Endometrial microvascular endothelial cells (primary cell): Measurements from ENCODE around the gene DSEL. TPM values are rescaled to one million over a fixed set of nuclear protein-coding genes. Genes with fewer than 3 reads are reported as not detected.

Source experiments
- in situ Hi-C: cut with HindIII; loops from 2 replicates; pipeline ENCODE4 v1.10.0; 2017; ENCODE audit warnings: low sequenced_read_pairs, low pct_unique_long_range_greater_than_20kb; ENCODE audit errors: inconsistent ontology term
- total RNA-seq: library from RNA; depleted of rRNA; stranded (reverse); fragments of >200 nt; gene quantifications from one replicate; pipeline ENCODE4 v1.2.3, GENCODE V29; 2015; ENCODE audit errors: inconsistent ontology term

The DSEL gene
- 7.8 TPM for total RNA-seq

DNA sequence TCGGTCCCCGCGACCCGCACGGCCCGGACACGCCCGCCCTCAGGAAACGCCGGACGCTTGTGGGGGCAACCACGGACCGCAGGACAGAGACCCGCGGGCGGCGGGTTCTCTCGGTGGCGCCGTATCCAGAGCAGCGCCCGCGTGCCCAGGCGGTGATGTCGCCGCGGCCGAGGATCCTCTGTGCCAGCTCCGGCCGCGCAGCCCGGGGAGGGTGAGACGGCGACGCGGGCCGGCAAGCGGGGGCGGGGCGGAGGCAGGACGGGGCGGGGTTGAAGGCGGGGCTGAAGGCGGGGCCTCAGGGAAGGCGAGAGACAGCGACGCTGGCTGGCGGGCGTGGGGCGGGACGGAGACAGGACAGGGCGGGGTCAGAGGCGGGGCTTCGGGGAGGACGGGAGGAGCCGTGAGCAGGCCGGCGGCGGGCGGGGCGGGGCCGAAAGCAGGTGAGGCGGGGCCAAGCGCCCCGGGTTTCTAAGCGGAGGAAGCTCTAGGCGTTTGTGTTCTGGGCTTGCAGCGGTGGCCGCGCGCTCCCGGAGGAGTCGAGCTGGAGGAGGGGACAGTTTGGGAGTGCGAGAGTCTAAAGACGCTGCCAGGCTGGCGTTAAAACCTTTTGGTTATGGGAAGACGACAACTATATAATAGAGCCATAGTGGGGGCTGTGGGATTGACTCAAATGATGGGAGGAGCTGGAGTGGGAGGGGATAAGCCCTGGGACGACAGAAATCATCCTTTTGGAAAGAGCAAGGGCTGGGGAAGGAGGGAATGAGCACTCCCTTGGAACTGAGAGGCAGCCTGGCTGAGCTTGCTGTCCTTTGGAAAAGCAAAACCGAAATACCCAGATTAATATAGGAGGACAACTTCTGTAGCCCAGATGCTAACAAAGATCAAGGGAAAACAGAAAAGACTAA is at the start of gene DSEL:
Gene DSEL, minus strand, starts transcription at position 182 of the 905 bp plus-strand sequence. CDS start 2,112 bp downstream, outside the sequence.
- in situ Hi-C loops = no loop called here

DNA sequence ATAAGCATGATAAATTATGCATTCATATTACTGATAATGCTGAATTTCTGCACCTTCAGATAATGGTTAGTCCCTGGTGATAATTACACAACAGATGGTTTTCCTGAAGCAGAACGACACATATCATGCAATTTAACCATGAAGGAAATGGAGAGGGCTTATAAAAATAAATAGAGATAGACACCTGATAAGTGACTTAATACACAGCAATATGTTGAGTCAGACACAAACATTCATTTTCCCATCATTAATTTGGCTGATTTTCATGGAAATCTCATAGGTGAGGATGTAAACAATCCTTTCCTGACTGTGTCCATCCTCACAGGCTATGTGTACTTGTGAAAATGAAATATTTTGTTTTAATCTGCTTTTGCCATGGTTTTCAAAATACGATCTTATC is 36.9 kb upstream of the DSEL start:
- in situ Hi-C loops = no loop called here

DNA sequence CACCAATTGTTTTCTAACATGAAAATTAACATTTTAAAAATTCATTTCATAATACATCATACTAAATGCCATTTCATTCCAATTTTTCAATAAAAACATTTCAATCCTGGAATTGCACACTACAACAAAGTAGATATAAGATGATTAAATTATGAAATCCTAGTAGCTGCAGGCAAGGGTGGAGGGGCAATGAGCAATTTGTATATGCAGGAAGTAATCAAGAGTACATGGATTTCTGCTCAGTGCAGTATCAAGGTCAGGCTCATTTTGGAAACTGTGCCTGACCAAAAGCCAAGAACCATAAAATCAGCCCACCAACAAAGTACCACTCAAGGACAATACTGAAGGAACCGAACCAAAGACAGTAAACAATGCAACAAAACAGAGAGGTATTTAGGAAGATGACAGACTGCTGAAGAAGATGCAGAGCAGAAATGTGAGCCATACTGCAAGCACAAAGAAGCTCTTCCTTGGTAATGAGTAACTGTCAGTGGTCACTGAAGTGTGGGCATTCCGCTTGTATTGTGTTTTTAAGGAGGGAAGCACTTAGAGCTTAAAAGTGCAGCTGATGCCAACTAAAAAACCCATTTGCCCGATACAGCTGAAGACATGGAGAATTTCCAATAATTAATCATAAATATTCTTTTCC is 34.5 kb upstream of the DSEL start:
- in situ Hi-C loops = no loop called here

GRCh38 chr18:67549946-67550345 is 33.4 kb upstream of the DSEL start:
- in situ Hi-C loops = no loop called here

DNA sequence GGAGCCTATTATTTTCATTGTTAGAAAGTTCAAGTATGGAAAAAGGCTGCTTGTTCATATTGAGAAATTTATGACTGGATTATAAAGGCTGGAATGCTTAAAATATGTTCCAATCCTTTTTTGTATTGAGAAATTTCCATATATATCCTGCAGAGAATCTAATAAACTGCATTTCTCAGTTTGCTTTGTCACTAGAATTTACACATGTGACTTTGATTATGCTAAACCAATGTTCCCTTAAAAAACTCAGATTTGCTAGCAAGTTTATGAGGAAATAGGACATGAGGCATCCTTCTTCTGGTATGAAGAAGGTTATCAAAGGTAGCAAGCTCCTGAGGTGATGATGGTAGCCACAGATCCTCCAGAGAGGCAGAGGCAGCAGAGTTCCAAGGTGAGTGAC is 29.2 kb upstream of the DSEL start:
- in situ Hi-C loops = no loop called here

- in situ Hi-C loops = no loop called here
Observed at GRCh38 chr18:67540559-67540958, 24.0 kb upstream of the DSEL start.

GRCh38 chr18:67531929-67532328 is 15.4 kb upstream of the DSEL start:
- in situ Hi-C loops = no loop called here

DNA sequence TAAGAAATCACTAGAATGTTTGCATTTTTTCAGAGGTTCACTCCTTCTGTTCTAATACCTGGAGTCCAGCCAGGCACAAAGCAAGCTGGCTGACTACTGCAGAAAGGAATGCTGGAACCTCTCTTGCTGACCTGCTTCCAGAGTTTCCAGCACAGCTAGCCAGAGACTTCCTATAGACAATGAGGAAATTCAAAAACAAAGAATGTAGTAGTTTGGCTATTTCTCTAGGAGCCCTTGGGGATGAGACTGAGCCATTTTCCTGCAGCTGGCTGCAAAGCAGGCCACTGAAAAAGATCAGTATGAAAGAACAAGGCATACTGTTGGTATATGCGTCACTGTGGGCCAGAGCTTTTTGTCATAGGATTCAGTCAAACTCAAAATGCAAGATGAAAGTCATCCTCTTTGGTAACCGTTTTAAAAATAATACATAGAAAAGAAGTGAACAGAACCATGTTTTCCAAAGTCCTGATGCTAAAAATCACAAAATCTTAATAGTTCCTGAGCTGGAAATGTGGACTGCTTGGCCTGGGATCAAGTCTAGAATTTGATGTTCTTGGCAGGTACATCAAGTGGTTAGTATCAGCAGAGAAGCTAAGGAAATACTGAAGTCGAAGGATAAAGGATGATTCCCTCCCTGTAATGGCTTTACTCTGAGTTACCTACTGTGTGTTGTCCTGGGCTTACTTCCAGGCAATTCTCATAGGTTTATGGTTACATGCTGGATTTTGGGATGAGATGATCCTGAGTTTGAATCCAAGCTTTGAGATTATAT is 9.0 kb upstream of the DSEL start:
- in situ Hi-C loops = no loop called here

DNA sequence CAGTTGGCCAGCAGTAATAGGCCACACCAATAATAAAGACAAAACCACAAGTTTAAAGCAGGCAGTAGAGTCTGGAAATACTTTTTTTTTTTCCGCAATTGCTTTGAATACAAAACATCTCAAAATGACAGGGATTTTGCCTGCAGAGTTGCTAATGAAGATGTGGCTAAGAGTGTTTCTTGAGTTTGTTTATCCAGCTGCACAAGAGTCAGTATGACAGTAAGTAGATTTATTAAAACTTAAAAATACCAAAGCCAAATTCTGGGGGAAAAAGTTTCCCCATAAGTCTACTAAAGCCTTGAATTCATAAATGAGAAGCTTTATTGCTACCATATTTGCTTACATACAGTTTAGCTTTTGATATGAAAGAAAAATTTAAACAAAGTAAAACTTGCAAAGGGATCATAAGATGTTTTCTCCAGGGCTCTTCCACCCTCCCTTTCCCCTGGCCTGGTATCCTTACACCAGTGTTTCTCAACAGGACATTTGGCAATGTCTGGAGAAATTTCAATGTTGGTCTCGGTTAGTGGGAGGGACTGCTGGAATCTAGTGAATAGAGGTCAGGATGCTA is 3.9 kb upstream of the DSEL start:
- in situ Hi-C loops = no loop called here

DNA sequence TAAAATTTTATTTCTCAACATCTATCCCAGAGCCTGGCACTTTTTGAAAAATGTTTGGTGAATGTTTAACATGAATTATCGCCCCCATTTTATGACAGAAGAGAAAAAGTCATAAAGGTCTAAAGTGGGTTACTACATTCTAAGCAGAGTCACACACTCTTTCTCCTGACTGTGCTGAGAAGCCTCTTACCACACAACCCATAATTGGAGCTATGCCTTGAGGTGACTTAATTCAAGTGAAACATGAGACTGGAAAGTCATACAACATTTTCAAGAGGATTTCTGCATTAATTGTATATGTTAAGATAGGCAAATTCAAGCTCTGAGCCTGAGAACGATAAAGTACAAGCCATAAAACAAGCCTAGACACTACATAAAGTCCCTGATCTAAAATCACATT is 3.1 kb upstream of the DSEL start:
- in situ Hi-C loops = no loop called here

DNA sequence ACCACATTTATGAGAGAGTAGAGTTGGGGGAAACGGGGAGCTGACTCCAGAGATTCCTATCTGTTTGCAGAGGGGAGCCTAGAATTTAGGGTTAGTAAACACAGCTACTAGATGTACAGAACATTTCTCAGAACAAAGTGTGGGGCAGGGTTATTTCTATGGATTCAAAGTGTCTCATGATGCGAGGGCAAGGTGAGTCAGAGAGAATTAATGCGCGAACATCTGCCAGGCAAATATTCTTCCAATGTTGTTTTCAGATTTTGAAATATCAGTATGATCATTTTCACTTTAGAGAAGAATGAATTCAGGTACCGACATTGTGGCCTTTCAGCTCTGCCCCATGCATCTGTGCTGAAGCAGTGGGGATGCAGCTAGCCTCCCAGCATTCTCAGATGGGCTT is 2.0 kb upstream of the DSEL start:
- in situ Hi-C loops = no loop called here

DNA sequence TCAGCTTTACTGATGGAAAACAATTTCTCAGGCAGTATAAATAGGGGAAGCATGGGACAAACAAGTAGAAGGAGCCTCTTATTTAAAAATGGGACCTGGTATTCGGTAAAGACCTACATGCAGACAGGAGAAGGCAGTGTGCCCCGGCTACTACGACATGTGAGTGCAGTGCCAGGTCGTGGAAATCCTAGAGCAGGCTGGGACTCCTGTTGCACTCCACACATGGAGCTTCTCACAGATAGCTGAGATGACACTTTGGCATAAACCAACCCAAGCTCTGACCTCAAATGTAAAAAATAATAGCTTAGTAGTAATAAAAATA is 885 bp upstream of the DSEL start:
- in situ Hi-C loops = no loop called here

GRCh38 chr18:67515942-67516538 is 480 bp downstream of the DSEL start:
- in situ Hi-C loops = no loop called here

GRCh38 chr18:67514901-67515540 is 1.5 kb downstream of the DSEL start:
- in situ Hi-C loops = no loop called here

- in situ Hi-C loops = no loop called here
Observed at GRCh38 chr18:67514465-67514864, 2.1 kb downstream of the DSEL start.

DNA sequence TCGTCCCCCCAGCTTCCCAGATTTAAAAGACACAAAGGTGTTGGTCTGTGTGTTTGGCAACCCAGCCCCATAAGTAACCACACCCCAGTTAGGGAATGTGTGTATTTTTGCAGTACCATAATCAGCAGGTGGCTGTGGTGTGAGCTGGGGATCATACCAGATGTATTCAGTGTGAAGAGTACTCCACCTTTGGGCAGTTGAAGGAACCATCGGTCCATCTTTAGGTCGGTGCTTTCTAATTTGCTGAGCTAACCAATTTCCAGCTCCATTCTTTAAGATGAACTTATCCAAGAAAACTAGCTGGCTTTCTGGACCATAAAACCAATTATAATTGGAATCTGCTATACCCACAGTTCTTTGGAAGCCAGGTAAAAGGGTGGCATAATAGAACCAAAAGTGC is 3.2 kb downstream of the DSEL start:
- in situ Hi-C loops = no loop called here

- in situ Hi-C loops = no loop called here
Observed at GRCh38 chr18:67511840-67512239, 4.7 kb downstream of the DSEL start.

DNA sequence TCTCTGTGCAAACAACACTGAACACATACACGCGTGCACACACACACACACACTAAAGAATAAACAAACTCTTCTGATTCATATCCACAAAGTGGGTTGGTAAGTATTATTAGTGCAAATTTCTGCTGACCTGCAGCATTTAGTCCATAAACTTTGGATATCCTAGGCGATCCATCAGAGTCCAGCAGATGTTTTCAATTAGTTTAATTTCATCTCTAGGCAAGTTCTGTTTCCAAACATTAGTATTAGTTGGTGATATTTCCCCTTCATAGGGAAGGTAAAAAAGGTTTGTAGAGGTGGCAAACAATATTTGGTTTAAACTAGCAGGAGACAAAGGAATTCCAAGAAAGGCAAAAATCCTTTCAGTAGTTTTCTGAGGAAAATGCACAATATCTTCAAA is 5.7 kb downstream of the DSEL start:
- in situ Hi-C loops = no loop called here
